HG02571 (cell line): ENCODE results near the gene KLK15.
"Not testable (repeated sequence)": the region's sequence is repeated elsewhere in the genome, so short reads cannot be mapped to it uniquely, and the experiment has no call there.

ENCODE experiments used
- ATAC-seq: cut with Tn5 transposase; IDR thresholded peaks from one replicate; pipeline ENCODE4 v1.9.1; 2021; ENCODE audit warnings: mild to moderate bottlenecking, moderate library complexity; ENCODE audit not compliant: unreplicated experiment

Gene KLK15

GRCh38 chr19:50797781-50798658 is 35.4 kb downstream of the KLK15 start:
- no peak for ATAC-seq

GRCh38 chr19:50797429-50797780 is 36.0 kb downstream of the KLK15 start:
- ATAC-seq: no peak

- no peak for ATAC-seq
Observed at GRCh38 chr19:50796634-50797428, 36.5 kb downstream of the KLK15 start.

GRCh38 chr19:50796128-50796633 is 37.2 kb downstream of the KLK15 start:
- no peak for ATAC-seq

- ATAC-seq: no peak
Observed at GRCh38 chr19:50795664-50796073, 37.7 kb downstream of the KLK15 start.

GRCh38 chr19:50794876-50795663 is 38.3 kb downstream of the KLK15 start:
- no peak for ATAC-seq

- no peak for ATAC-seq
Observed at GRCh38 chr19:50794074-50794875, 39.1 kb downstream of the KLK15 start.

- no peak for ATAC-seq
Observed at GRCh38 chr19:50793558-50794065, 39.8 kb downstream of the KLK15 start.

GRCh38 chr19:50792272-50793250 is 40.8 kb downstream of the KLK15 start:
- ATAC-seq: no peak

GRCh38 chr19:50791594-50792271 is 41.6 kb downstream of the KLK15 start:
- ATAC-seq: no peak

- no peak for ATAC-seq
Observed at GRCh38 chr19:50790922-50791467, 42.4 kb downstream of the KLK15 start.

- ATAC-seq: no peak
Observed at GRCh38 chr19:50790396-50790795, 43.0 kb downstream of the KLK15 start, which contains the start of gene ACP4. ACP4 (plus strand) TSS chr19:50790415; CDS start chr19:50790415, 0 bp downstream.

- ATAC-seq: no peak
Observed at GRCh38 chr19:50785329-50785728, 48.0 kb downstream of the KLK15 start.

- ATAC-seq: no peak
Observed at GRCh38 chr19:50784710-50785109, 48.7 kb downstream of the KLK15 start.

- not testable (repeated sequence) for ATAC-seq
Observed at GRCh38 chr19:50783848-50784152, 49.6 kb downstream of the KLK15 start.

GRCh38 chr19:50780753-50781435 is 52.5 kb downstream of the KLK15 start:
- ATAC-seq: no peak
